GM21515 (cell line): ENCODE results near the gene FHL2.

Source experiments
- ATAC-seq: cut with Tn5 transposase; IDR thresholded peaks from one replicate; pipeline ENCODE4 v1.9.1; 2021; ENCODE audit not compliant: unreplicated experiment

The FHL2 gene

GRCh38 chr2:105422801-105423200 is 23.9 kb upstream of the FHL2 start:
- ATAC-seq: no peak

GRCh38 chr2:105421053-105421452 is 22.2 kb upstream of the FHL2 start:
- no peak for ATAC-seq

GRCh38 chr2:105418522-105418921 is 19.7 kb upstream of the FHL2 start:
- no peak for ATAC-seq

GRCh38 chr2:105417857-105418436 is 19.1 kb upstream of the FHL2 start:
- no peak for ATAC-seq

- no peak for ATAC-seq
Measured at GRCh38 chr2:105416156-105416555, 17.3 kb upstream of the FHL2 start.

GRCh38 chr2:105415007-105415406 is 16.2 kb upstream of the FHL2 start:
- ATAC-seq: no peak

GRCh38 chr2:105413206-105413605 is 14.4 kb upstream of the FHL2 start:
- ATAC-seq: no peak

GRCh38 chr2:105412584-105412983 is 13.7 kb upstream of the FHL2 start:
- no peak for ATAC-seq

GRCh38 chr2:105411720-105412407 is 13.0 kb upstream of the FHL2 start:
- ATAC-seq: no peak

- no peak for ATAC-seq
Measured at GRCh38 chr2:105410554-105410953, 11.7 kb upstream of the FHL2 start.

GRCh38 chr2:105409717-105410116 is 10.9 kb upstream of the FHL2 start:
- ATAC-seq: no peak

- no peak for ATAC-seq
Measured at GRCh38 chr2:105407946-105408743, 9.3 kb upstream of the FHL2 start.

- ATAC-seq: no peak
Measured at GRCh38 chr2:105406221-105406620, 7.4 kb upstream of the FHL2 start.

- ATAC-seq: no peak
Measured at GRCh38 chr2:105405291-105405690, 6.4 kb upstream of the FHL2 start.

- no peak for ATAC-seq
Measured at GRCh38 chr2:105404736-105405135, 5.9 kb upstream of the FHL2 start.

GRCh38 chr2:105403783-105404698 is 5.2 kb upstream of the FHL2 start:
- ATAC-seq: no peak

- no peak for ATAC-seq
Measured at GRCh38 chr2:105403241-105403782, 4.5 kb upstream of the FHL2 start.

- no peak for ATAC-seq
Measured at GRCh38 chr2:105402809-105403208, 4.0 kb upstream of the FHL2 start.

- no peak for ATAC-seq
Measured at GRCh38 chr2:105401867-105402266, 3.0 kb upstream of the FHL2 start.

- no peak for ATAC-seq
Measured at GRCh38 chr2:105400138-105400540, 1.3 kb upstream of the FHL2 start.
